GM18951 (cell line): ENCODE results near the gene FOXP3.

Source experiments
- POLR2A ChIP-seq: IDR thresholded peaks from 4 replicates; pipeline ENCODE4 v1.6.1; 2011; ENCODE audit warnings: mild to moderate bottlenecking; ENCODE audit not compliant: insufficient read length, insufficient read depth; ENCODE audit errors: extremely low read depth
- in situ Hi-C: fragments of 300-500 bp; cut with MboI; formaldehyde crosslinking; loops from one replicate; pipeline ENCODE4 v1.12.0; 2022; ENCODE audit warnings: low sequenced_read_pairs, mixed read lengths, inconsistent platforms; ENCODE audit not compliant: unreplicated experiment

Gene FOXP3

GRCh38 chrX:49210406-49210805 is 54.1 kb downstream of the FOXP3 start:
- no peak for TF ChIP-seq POLR2A
- in situ Hi-C loops, result no loop called here

GRCh38 chrX:49209434-49210251 is 54.9 kb downstream of the FOXP3 start:
- in situ Hi-C loops, result no loop called here
- no peak for TF ChIP-seq POLR2A

- no peak for TF ChIP-seq POLR2A
- in situ Hi-C loops, result no loop called here
Measured at GRCh38 chrX:49208399-49208798, 56.1 kb downstream of the FOXP3 start.

- TF ChIP-seq POLR2A, result no peak
- in situ Hi-C loops, result no loop called here
Measured at GRCh38 chrX:49206543-49206942, 58.0 kb downstream of the FOXP3 start.

- TF ChIP-seq POLR2A, result no peak
- in situ Hi-C loops, result no loop called here
Measured at GRCh38 chrX:49205443-49205842, 59.1 kb downstream of the FOXP3 start.

GRCh38 chrX:49204709-49205108 is 59.8 kb downstream of the FOXP3 start:
- in situ Hi-C loops, result no loop called here

GRCh38 chrX:49204017-49204416 is 60.5 kb downstream of the FOXP3 start:
- TF ChIP-seq POLR2A, result no peak
- in situ Hi-C loops, result no loop called here

More at GRCh38 chrX:49204709-49205108, 59.8 kb downstream of the FOXP3 start:
- TF ChIP-seq POLR2A, result no peak

GRCh38 chrX:49203536-49203935 is 61.0 kb downstream of the FOXP3 start:
- in situ Hi-C loops, result no loop called here
- no peak for TF ChIP-seq POLR2A

- no peak for TF ChIP-seq POLR2A
- in situ Hi-C loops, result no loop called here
Measured at GRCh38 chrX:49202022-49202421, 62.5 kb downstream of the FOXP3 start.
